Neural cell (in vitro differentiated cells): ENCODE results near the gene EXOC6B. TPM values are rescaled to one million over a fixed set of nuclear protein-coding genes. Genes with fewer than 3 reads are reported as not detected.

Experiments used
- H2AFZ ChIP-seq: fragments of 200-600, 300-800 bp; sonication (generic), shearing (Covaris generic); 2 replicates; pipeline ENCODE4 v1.6.0; 2014; ENCODE audit warnings: low read depth, mild to moderate bottlenecking, antibody characterized with exemption, low read length, moderate library complexity
- H3F3A ChIP-seq: fragments of 200-600 bp; shearing (Covaris generic); 2 replicates; pipeline ENCODE4 v1.6.1; 2016; ENCODE audit warnings: mild to moderate bottlenecking, moderate library complexity, mixed read lengths, antibody characterized with exemption, low read length; ENCODE audit not compliant: insufficient read depth, poor library complexity, severe bottlenecking
- H3K27ac ChIP-seq: fragments of 200-600, 300-800 bp; sonication (generic), shearing (Covaris generic); 2 replicates; pipeline ENCODE4 v1.5.1; 2014; ENCODE audit warnings: mild to moderate bottlenecking, low read length, moderate library complexity
- H3K27me3 ChIP-seq: fragments of 300-800, 200-600 bp; sonication (generic), shearing (Covaris generic); 2 replicates; pipeline ENCODE4 v1.6.0; 2014; ENCODE audit warnings: mild to moderate bottlenecking, low read depth, low read length, moderate library complexity; ENCODE audit not compliant: insufficient read depth
- H3K36me3 ChIP-seq: fragments of 300-800, 200-600 bp; sonication (generic), shearing (Covaris generic); 2 replicates; pipeline ENCODE4 v1.5.1; 2014; ENCODE audit warnings: mild to moderate bottlenecking, antibody characterized with exemption, low read length, moderate library complexity; ENCODE audit not compliant: insufficient read depth
- H3K4me2 ChIP-seq: fragments of 300-800, 200-600 bp; sonication (generic), shearing (Covaris generic); 2 replicates; pipeline ENCODE4 v1.6.0; 2014; ENCODE audit warnings: mild to moderate bottlenecking, low read length
- H3K4me3 ChIP-seq: fragments of 300-800, 200-600 bp; sonication (generic), shearing (Covaris generic); 2 replicates; pipeline ENCODE4 v1.5.1; 2014; ENCODE audit warnings: mild to moderate bottlenecking, low read length, moderate library complexity
- H3K79me2 ChIP-seq: fragments of 200-600 bp; shearing (Covaris generic); replicated peaks from 2 replicates; pipeline ENCODE4 v1.6.0; 2014; ENCODE audit warnings: mild to moderate bottlenecking, low read length, moderate library complexity; ENCODE audit not compliant: insufficient read depth
- H3K9ac ChIP-seq: fragments of 300-800, 200-600 bp; sonication (generic), shearing (Covaris generic); 2 replicates; pipeline ENCODE4 v1.6.1; 2016; ENCODE audit warnings: mild to moderate bottlenecking, low read length, mixed read lengths
- H3K9me2 ChIP-seq: fragments of 200-600 bp; shearing (Covaris generic); 2 replicates; pipeline ENCODE4 v1.6.1; 2016; ENCODE audit warnings: mild to moderate bottlenecking, low read length, mixed read lengths; ENCODE audit not compliant: insufficient read depth
- H3K9me3 ChIP-seq: fragments of 200-600, 300-800 bp; sonication (generic), shearing (Covaris generic); 2 replicates; pipeline ENCODE4 v1.6.1; 2016; ENCODE audit warnings: mild to moderate bottlenecking, mixed run types, low read length, moderate library complexity, mixed read lengths
- H4K20me1 ChIP-seq: fragments of 200-600 bp; shearing (Covaris generic); 2 replicates; pipeline ENCODE4 v1.6.1; 2016; ENCODE audit warnings: mild to moderate bottlenecking, mixed run types; ENCODE audit not compliant: insufficient read depth
- EP300 ChIP-seq: fragments of 450-650 bp; conservative IDR thresholded peaks from 2 replicates; pipeline ENCODE4 v1.6.1; 2014; ENCODE audit warnings: antibody characterized with exemption, mild to moderate bottlenecking, moderate library complexity; ENCODE audit not compliant: poor library complexity, severe bottlenecking
- EZH2 ChIP-seq: fragments of 200-600, 300-800 bp; shearing (Covaris generic), sonication (generic); IDR thresholded peaks from 2 replicates; pipeline ENCODE4 v1.6.1; 2014; ENCODE audit warnings: antibody characterized with exemption, low read length, borderline replicate concordance, mild to moderate bottlenecking; ENCODE audit not compliant: insufficient read depth, poor library complexity, severe bottlenecking
- MXI1 ChIP-seq: fragments of 450-650 bp; conservative IDR thresholded peaks from 2 replicates; pipeline ENCODE4 v1.6.1; 2014; ENCODE audit warnings: antibody characterized with exemption, mild to moderate bottlenecking; ENCODE audit not compliant: poor library complexity, severe bottlenecking
- POLR2AphosphoS5 ChIP-seq: IDR thresholded peaks from 2 replicates; pipeline ENCODE4 v1.6.1; 2012
- RAD21 ChIP-seq: fragments of 450-650 bp; conservative IDR thresholded peaks from 2 replicates; pipeline ENCODE4 v1.6.1; 2014; ENCODE audit warnings: antibody characterized with exemption, mild to moderate bottlenecking, moderate library complexity
- SMC3 ChIP-seq: fragments of 450-650 bp; conservative IDR thresholded peaks from 2 replicates; pipeline ENCODE4 v1.6.1; 2014; ENCODE audit warnings: antibody characterized with exemption, mild to moderate bottlenecking, moderate library complexity; ENCODE audit not compliant: poor library complexity
- TAF1 ChIP-seq: IDR thresholded peaks from 2 replicates; pipeline ENCODE4 v1.6.1; 2012; ENCODE audit warnings: low read depth
- polyA plus RNA-seq: library from polyadenylated mRNA; depleted of rRNA; stranded (reverse); fragments of >200 nt; gene quantifications from 2 replicates; pipeline ENCODE4 v1.2.3, GENCODE V29; 2014
- TF ChIP-seq, protein P1 (sequence below): fragments of 450-650 bp; IDR thresholded peaks from 2 replicates; pipeline ENCODE4 v1.5.1; 2014; ENCODE audit warnings: antibody characterized with exemption, mild to moderate bottlenecking, moderate library complexity; ENCODE audit not compliant: poor library complexity, severe bottlenecking
- TF ChIP-seq, protein P2 (sequence below): IDR thresholded peaks from 2 replicates; pipeline ENCODE4 v1.6.1; 2012; ENCODE audit warnings: borderline replicate concordance

Gene EXOC6B
- polyA plus RNA-seq, 1 donor from 2014 or later, result 23.4 TPM

DNA sequence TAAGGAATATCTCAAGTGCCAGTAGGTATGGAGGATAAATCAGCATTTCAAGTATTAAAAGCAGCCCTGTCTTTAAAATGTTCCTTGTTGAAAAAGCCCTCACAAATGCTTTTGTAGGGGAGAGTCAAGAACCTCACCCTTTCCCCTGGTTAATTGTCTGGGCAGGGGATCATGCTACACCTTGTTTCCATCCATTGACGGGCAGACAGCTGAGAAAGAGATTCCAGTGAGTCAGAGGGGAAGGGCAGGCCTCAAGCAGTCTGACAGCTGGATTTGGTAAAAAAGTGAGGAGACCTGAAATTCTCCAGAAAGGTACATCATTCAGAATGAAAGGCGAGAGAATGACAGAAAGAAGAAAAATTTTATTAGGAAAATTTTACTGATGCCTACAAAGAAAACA lies 475.0 kb downstream of the EXOC6B start:
- Histone ChIP-seq H3K9me2 (no peaks in the 10 kb centered on the region), H3K9ac (no peak overlapping the region), H3K4me3 (no peak overlapping the region)

DNA sequence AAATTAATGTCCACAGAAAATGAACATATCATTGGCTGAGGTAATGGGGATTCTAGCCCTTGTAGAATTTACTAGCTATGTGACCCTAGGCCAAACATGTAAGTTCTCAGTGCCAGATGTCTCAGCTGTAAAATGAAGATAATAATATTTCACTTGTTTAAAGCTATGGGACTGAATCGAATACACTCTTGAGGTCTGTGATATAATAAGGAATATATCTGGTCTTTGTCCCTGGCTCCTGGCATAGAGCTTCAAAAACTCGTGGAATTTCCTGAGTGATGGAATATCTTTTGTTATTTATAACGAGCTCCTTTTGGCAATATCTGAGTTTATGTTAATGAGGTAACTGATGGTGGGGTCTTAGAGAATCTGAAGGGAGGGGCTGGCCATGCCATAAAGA lies 476.8 kb downstream of the EXOC6B start:
- Histone ChIP-seq H3F3A (no peaks in the 10 kb centered on the region), H2AFZ (no peak overlapping the region), H3K27ac (no peak overlapping the region), H3K4me2 (no peak overlapping the region), H3K79me2 (no peaks in the 10 kb centered on the region), H3K27me3 (no peaks in the 10 kb centered on the region), H4K20me1 (no peaks in the 10 kb centered on the region), H3K9ac (no peak overlapping the region), H3K9me3 (no peaks in the 10 kb centered on the region), H3K9me2 (no peaks in the 10 kb centered on the region), H3K4me3 (no peak overlapping the region), H3K36me3 (no peaks in the 10 kb centered on the region)
- TF ChIP-seq POLR2AphosphoS5 (no peak), EZH2 (no peak), EP300 (no peak), TAF1 (no peak), SMC3 (no peak), RAD21 (no peak), MXI1 (no peak)
- TF ChIP-seq, protein P1, sequence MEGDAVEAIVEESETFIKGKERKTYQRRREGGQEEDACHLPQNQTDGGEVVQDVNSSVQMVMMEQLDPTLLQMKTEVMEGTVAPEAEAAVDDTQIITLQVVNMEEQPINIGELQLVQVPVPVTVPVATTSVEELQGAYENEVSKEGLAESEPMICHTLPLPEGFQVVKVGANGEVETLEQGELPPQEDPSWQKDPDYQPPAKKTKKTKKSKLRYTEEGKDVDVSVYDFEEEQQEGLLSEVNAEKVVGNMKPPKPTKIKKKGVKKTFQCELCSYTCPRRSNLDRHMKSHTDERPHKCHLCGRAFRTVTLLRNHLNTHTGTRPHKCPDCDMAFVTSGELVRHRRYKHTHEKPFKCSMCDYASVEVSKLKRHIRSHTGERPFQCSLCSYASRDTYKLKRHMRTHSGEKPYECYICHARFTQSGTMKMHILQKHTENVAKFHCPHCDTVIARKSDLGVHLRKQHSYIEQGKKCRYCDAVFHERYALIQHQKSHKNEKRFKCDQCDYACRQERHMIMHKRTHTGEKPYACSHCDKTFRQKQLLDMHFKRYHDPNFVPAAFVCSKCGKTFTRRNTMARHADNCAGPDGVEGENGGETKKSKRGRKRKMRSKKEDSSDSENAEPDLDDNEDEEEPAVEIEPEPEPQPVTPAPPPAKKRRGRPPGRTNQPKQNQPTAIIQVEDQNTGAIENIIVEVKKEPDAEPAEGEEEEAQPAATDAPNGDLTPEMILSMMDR, result no peak
- TF ChIP-seq, protein P2, sequence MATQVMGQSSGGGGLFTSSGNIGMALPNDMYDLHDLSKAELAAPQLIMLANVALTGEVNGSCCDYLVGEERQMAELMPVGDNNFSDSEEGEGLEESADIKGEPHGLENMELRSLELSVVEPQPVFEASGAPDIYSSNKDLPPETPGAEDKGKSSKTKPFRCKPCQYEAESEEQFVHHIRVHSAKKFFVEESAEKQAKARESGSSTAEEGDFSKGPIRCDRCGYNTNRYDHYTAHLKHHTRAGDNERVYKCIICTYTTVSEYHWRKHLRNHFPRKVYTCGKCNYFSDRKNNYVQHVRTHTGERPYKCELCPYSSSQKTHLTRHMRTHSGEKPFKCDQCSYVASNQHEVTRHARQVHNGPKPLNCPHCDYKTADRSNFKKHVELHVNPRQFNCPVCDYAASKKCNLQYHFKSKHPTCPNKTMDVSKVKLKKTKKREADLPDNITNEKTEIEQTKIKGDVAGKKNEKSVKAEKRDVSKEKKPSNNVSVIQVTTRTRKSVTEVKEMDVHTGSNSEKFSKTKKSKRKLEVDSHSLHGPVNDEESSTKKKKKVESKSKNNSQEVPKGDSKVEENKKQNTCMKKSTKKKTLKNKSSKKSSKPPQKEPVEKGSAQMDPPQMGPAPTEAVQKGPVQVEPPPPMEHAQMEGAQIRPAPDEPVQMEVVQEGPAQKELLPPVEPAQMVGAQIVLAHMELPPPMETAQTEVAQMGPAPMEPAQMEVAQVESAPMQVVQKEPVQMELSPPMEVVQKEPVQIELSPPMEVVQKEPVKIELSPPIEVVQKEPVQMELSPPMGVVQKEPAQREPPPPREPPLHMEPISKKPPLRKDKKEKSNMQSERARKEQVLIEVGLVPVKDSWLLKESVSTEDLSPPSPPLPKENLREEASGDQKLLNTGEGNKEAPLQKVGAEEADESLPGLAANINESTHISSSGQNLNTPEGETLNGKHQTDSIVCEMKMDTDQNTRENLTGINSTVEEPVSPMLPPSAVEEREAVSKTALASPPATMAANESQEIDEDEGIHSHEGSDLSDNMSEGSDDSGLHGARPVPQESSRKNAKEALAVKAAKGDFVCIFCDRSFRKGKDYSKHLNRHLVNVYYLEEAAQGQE, result no peak

More for the DNA sequence above, 475.0 kb downstream of the EXOC6B start:
- no peaks in the 10 kb centered on the region for H3K36me3 ChIP-seq
- no peak for TF ChIP-seq POLR2AphosphoS5
- TF ChIP-seq, protein P2, result no peak
- TF ChIP-seq TAF1, result no peak
- TF ChIP-seq, protein P1, result no peak
- no peak for TF ChIP-seq EZH2
- no peak for TF ChIP-seq RAD21
- no peak for TF ChIP-seq MXI1
- TF ChIP-seq EP300, result no peak
- TF ChIP-seq SMC3, result no peak
- H3K9me3 ChIP-seq, result no peaks in the 10 kb centered on the region
- H3K27ac ChIP-seq, result no peak overlapping the region
- no peaks in the 10 kb centered on the region for H3K27me3 ChIP-seq
- no peak overlapping the region for H2AFZ ChIP-seq
- no peak overlapping the region for H3K4me2 ChIP-seq
- no peaks in the 10 kb centered on the region for H3K79me2 ChIP-seq
- H4K20me1 ChIP-seq, result no peaks in the 10 kb centered on the region
- no peaks in the 10 kb centered on the region for H3F3A ChIP-seq
